Ishikawa (cell line): Measurements from ENCODE around the gene AFAP1L1.

Experiments used
- CEBPB ChIP-seq: IDR thresholded peaks from 2 replicates; pipeline ENCODE4 v1.6.1; 2012
- CREB1 ChIP-seq: IDR thresholded peaks from 2 replicates; pipeline ENCODE4 v1.6.1; 2012; ENCODE audit warnings: low read depth
- EGR1 ChIP-seq: IDR thresholded peaks from 2 replicates; pipeline ENCODE4 v1.6.1; 2012
- EP300 ChIP-seq: IDR thresholded peaks from 2 replicates; pipeline ENCODE4 v1.6.1; 2012; ENCODE audit warnings: borderline replicate concordance
- FOXM1 ChIP-seq: IDR thresholded peaks from 2 replicates; pipeline ENCODE4 v1.6.1; 2012; ENCODE audit warnings: low read depth, borderline replicate concordance
- NFIC ChIP-seq: IDR thresholded peaks from 2 replicates; pipeline ENCODE4 v1.6.1; 2012
- RAD21 ChIP-seq: IDR thresholded peaks from 2 replicates; pipeline ENCODE4 v1.6.1; 2012; ENCODE audit warnings: low read depth
- TAF1 ChIP-seq: IDR thresholded peaks from 2 replicates; pipeline ENCODE4 v1.6.1; 2012; ENCODE audit warnings: low read depth, mild to moderate bottlenecking
- TCF12 ChIP-seq: IDR thresholded peaks from 2 replicates; pipeline ENCODE4 v1.6.1; 2012; ENCODE audit warnings: low read depth
- TEAD4 ChIP-seq: IDR thresholded peaks from 2 replicates; pipeline ENCODE4 v1.6.1; 2012
- YY1 ChIP-seq: IDR thresholded peaks from 2 replicates; pipeline ENCODE4 v1.6.1; 2012; ENCODE audit warnings: low read depth
- ZBTB7A ChIP-seq: IDR thresholded peaks from 2 replicates; pipeline ENCODE4 v1.6.1; 2012; ENCODE audit warnings: low read depth
- TF ChIP-seq, protein P1 (sequence below): IDR thresholded peaks from 2 replicates; pipeline ENCODE4 v1.6.1; 2012
- TF ChIP-seq, protein P2 (sequence below): IDR thresholded peaks from 2 replicates; pipeline ENCODE4 v1.6.1; 2012; ENCODE audit warnings: low read depth, mild to moderate bottlenecking
- TF ChIP-seq, protein P3 (sequence below): IDR thresholded peaks from 2 replicates; pipeline ENCODE4 v1.6.1; 2012

AFAP1L1 gene

DNA sequence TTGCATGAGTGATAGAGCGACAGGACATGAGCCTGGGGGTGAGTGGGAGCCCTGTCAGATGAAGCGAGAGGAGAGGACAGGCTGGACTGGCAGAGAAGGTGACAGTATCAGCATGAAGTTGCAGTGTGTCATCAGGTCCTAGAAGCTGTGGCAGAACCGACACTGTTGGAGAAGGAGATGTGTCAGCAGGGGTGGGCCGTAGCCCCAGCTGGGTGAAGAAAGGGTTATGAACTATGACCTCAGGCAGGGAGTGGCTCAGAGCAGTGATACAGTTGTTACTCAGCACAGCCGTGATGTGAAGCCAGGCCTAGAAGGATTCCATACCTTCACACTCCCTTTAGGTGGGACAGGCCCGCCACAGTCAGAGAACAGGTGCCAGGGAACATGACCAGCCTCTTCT lies 93.8 kb downstream of the AFAP1L1 start:
- TF ChIP-seq, protein P1, sequence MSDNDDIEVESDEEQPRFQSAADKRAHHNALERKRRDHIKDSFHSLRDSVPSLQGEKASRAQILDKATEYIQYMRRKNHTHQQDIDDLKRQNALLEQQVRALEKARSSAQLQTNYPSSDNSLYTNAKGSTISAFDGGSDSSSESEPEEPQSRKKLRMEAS, result no peak
- TF ChIP-seq EP300 (no peak), NFIC (no peak), EGR1 (no peak), FOXM1 (no peak), CEBPB (no peak), YY1 (no peak), RAD21 (no peak), TCF12 (no peak)
- TF ChIP-seq, protein P2, sequence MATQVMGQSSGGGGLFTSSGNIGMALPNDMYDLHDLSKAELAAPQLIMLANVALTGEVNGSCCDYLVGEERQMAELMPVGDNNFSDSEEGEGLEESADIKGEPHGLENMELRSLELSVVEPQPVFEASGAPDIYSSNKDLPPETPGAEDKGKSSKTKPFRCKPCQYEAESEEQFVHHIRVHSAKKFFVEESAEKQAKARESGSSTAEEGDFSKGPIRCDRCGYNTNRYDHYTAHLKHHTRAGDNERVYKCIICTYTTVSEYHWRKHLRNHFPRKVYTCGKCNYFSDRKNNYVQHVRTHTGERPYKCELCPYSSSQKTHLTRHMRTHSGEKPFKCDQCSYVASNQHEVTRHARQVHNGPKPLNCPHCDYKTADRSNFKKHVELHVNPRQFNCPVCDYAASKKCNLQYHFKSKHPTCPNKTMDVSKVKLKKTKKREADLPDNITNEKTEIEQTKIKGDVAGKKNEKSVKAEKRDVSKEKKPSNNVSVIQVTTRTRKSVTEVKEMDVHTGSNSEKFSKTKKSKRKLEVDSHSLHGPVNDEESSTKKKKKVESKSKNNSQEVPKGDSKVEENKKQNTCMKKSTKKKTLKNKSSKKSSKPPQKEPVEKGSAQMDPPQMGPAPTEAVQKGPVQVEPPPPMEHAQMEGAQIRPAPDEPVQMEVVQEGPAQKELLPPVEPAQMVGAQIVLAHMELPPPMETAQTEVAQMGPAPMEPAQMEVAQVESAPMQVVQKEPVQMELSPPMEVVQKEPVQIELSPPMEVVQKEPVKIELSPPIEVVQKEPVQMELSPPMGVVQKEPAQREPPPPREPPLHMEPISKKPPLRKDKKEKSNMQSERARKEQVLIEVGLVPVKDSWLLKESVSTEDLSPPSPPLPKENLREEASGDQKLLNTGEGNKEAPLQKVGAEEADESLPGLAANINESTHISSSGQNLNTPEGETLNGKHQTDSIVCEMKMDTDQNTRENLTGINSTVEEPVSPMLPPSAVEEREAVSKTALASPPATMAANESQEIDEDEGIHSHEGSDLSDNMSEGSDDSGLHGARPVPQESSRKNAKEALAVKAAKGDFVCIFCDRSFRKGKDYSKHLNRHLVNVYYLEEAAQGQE, result no peak

DNA sequence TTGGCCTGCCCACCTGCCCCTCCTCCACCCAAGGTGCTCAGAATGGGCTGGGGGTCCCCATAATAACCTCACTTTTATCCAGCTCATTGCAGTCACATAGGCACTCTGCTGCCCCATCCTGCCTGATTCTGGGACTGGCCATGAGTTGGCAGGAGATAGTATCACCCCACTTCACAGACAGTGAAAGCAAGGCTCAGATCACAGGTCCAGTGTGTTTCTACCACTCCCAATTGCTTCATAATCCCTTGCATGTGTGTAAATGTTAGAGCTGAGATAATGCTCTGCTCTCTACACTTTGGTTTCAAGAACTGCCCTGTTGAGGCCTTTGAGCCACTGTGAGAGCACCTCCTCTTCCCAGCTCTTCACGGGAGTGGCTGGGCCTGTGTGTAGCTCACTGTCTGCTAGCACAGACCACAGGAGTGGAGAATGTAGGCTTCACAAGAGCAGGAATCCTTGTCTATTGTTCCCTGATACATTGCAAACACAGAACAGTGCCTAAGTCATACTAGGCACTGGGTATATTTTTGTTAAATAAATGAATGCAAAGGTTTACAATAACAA lies 94.6 kb downstream of the AFAP1L1 start:
- TF ChIP-seq TCF12 (no peak), TEAD4 (no peak), EGR1 (no peak), EP300 (no peak), FOXM1 (no peak), YY1 (no peak), ZBTB7A (no peak), CREB1 (no peak), TAF1 (no peak), NFIC (no peak), CEBPB (no peak), RAD21 (no peak)
- TF ChIP-seq, protein P1, result no peak
- TF ChIP-seq, protein P3, sequence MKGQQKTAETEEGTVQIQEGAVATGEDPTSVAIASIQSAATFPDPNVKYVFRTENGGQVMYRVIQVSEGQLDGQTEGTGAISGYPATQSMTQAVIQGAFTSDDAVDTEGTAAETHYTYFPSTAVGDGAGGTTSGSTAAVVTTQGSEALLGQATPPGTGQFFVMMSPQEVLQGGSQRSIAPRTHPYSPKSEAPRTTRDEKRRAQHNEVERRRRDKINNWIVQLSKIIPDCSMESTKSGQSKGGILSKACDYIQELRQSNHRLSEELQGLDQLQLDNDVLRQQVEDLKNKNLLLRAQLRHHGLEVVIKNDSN, result no peak
- TF ChIP-seq, protein P2, result no peak

DNA sequence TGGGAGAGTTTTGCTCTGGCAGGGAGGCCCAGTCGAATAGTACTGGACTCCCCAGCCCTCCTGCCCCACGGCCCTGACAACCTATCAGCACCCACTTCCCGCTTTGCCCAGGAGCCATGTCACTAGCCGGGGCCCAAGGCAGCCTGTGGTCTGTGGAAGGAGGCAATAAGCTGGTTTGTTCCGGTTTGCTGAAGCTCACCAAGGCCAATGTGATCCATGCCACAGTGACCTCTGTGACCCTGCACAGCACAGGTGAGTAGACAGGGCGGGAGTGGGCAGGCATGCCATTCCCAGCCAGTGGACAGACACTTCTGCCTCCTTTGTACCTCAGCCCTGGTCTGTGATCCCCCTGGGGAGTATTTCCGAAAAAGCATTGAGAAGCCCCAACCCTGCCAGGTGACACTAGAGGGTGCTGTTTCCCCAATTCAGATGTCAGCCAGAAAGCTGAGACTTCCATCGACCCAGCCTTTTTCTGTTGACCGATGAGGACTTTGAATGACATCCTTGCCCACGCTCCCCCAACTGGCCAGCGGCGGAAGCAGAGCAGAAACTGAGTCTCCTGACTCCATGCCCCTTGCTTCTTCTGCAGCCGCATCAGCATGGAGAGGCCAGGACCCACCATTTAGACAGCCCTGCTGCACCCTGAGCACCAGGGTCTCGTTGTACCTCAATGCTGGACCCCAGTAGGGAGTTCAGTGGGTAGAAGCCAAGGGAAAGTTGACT lies 95.8 kb downstream of the AFAP1L1 start:
- TF ChIP-seq EGR1 (no peak), YY1 (0 out of 2 replicates have a peak, but pooled peaks have one; percentile 43), RAD21 (peak; percentile 79)
- TF ChIP-seq, protein P2, result no peak

DNA sequence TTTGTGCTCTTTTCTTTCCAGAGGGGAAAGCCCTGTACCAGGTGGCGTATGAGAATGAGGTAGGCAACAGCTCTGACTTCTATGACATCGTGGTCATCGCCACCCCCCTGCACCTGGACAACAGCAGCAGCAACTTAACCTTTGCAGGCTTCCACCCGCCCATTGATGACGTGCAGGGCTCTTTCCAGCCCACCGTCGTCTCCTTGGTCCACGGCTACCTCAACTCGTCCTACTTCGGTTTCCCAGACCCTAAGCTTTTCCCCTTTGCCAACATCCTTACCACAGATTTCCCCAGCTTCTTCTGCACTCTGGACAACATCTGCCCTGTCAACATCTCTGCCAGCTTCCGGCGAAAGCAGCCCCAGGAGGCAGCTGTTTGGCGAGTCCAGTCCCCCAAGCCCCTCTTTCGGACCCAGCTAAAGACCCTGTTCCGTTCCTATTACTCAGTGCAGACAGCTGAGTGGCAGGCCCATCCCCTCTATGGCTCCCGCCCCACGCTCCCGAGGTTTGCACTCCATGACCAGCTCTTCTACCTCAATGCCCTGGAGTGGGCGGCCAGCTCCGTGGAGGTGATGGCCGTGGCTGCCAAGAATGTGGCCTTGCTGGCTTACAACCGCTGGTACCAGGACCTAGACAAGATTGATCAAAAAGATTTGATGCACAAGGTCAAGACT lies 96.5 kb downstream of the AFAP1L1 start:
- TF ChIP-seq, protein P3, result no peak
- TF ChIP-seq TAF1 (no peak), NFIC (no peak), TCF12 (no peak), FOXM1 (no peak), TEAD4 (no peak), YY1 (no peak), EP300 (no peak), EGR1 (no peak)
- TF ChIP-seq, protein P1, result no peak
